Mesendoderm (in vitro differentiated cells): ENCODE results near the gene ARMC9.

Source experiments
- DNase-seq: peaks from one replicate; pipeline ENCODE4 v3.0.0; 2013
- H2AK5ac ChIP-seq: 2 replicates; pipeline ENCODE4 v1.6.1; 2013; ENCODE audit warnings: low read length, inconsistent platforms
- H2BK120ac ChIP-seq: 2 replicates; pipeline ENCODE4 v1.6.1; 2013; ENCODE audit warnings: low read depth, mild to moderate bottlenecking, low read length, moderate library complexity, mixed read lengths
- H2BK15ac ChIP-seq: replicated peaks from 2 replicates; pipeline ENCODE4 v1.6.1; 2013; ENCODE audit warnings: low read depth, mild to moderate bottlenecking, moderate library complexity
- H2BK5ac ChIP-seq: 2 replicates; pipeline ENCODE4 v1.6.1; 2013; ENCODE audit warnings: low read length, inconsistent platforms
- H3K18ac ChIP-seq: 2 replicates; pipeline ENCODE4 v1.6.1; 2013; ENCODE audit warnings: mild to moderate bottlenecking, low read length, mixed read lengths
- H3K23ac ChIP-seq: one replicate; pipeline ENCODE4 v1.6.1; 2013; ENCODE audit warnings: low read length
- H3K27ac ChIP-seq: 2 replicates; pipeline ENCODE4 v1.5.1; 2013; ENCODE audit warnings: low read depth, mild to moderate bottlenecking, inconsistent platforms, low read length, moderate library complexity
- H3K27me3 ChIP-seq: 2 replicates; pipeline ENCODE4 v1.6.1; 2013; ENCODE audit warnings: low read length, control low read depth, mild to moderate bottlenecking, inconsistent platforms; ENCODE audit not compliant: insufficient read depth, poor library complexity
- H3K36me3 ChIP-seq: 2 replicates; pipeline ENCODE4 v1.6.1; 2013; ENCODE audit warnings: low read length, inconsistent platforms; ENCODE audit not compliant: control insufficient read depth, insufficient read depth
- H3K4ac ChIP-seq: one replicate; pipeline ENCODE4 v1.6.1; 2013; ENCODE audit warnings: low read depth, mild to moderate bottlenecking, low read length, moderate library complexity
- H3K4me1 ChIP-seq: 2 replicates; pipeline ENCODE4 v1.6.1; 2013; ENCODE audit warnings: low read depth, low read length, inconsistent platforms; ENCODE audit not compliant: control insufficient read depth
- H3K4me2 ChIP-seq: 2 replicates; pipeline ENCODE4 v1.6.1; 2013; ENCODE audit warnings: low read length
- H3K4me3 ChIP-seq: 2 replicates; pipeline ENCODE4 v1.5.1; 2013; ENCODE audit warnings: mild to moderate bottlenecking, low read length
- H3K56ac ChIP-seq: one replicate; pipeline ENCODE4 v1.6.1; 2013; ENCODE audit warnings: low read length
- H3K79me1 ChIP-seq: 2 replicates; pipeline ENCODE4 v1.6.1; 2013; ENCODE audit warnings: low read length, inconsistent platforms
- H3K79me2 ChIP-seq: 2 replicates; pipeline ENCODE4 v1.6.1; 2013; ENCODE audit warnings: mild to moderate bottlenecking, low read length; ENCODE audit not compliant: control insufficient read depth, insufficient read depth
- H3K9ac ChIP-seq: 2 replicates; pipeline ENCODE4 v1.6.1; 2013; ENCODE audit warnings: low read length, inconsistent platforms
- H4K5ac ChIP-seq: one replicate; pipeline ENCODE4 v1.6.1; 2013; ENCODE audit warnings: low read length
- H4K8ac ChIP-seq: one replicate; pipeline ENCODE4 v1.6.1; 2013; ENCODE audit warnings: low read depth, mild to moderate bottlenecking, control low read depth, low read length, moderate library complexity
- WGBS: extraction: QIAGEN DNeasy Blood & Tissue Kit; methylation state at CpG from one replicate; pipeline ENCODE4 v1.1.7; 2013; ENCODE audit warnings: low lambda C conversion rate, missing lambda C conversion rate; ENCODE audit not compliant: insufficient coverage; ENCODE audit errors: extremely low coverage; 5-methylcytosine and 5-hydroxymethylcytosine counted together

Gene ARMC9

DNA sequence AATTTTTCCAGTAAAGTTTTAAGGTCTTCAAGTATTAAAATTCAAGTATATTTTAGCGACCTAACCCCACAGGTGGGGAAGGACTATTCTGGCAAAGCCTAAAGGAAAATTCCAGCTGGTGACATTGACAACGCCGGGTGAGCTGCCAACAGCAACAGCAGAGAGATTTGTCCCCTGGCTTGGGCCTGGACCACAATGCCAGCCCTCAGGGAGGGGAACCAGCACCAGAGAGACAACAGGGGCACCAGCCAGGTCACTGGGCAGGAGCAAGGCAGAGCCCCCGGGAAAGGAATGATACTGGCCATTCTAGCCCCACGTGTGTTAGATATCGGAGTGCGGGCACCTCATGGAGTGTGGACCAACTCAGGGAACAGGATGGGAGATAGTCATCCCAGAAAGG lies 95.7 kb downstream of the ARMC9 start:
- H4K5ac ChIP-seq = no peak overlapping the region
- H3K18ac ChIP-seq = no peak overlapping the region
- no peak overlapping the region for H2BK15ac ChIP-seq
- no peaks in the 10 kb centered on the region for H3K79me1 ChIP-seq
- H2BK5ac ChIP-seq = no peak overlapping the region
- WGBS = no CpG with 5 or more reads among the region's 7 CpGs
- no peak overlapping the region for H3K4ac ChIP-seq
- H3K9ac ChIP-seq = no peak overlapping the region
- no peak overlapping the region for H4K8ac ChIP-seq
- H2BK120ac ChIP-seq = no peak overlapping the region
- no peak for DNase-seq
- no peaks in the 10 kb centered on the region for H3K27me3 ChIP-seq
- peaks cover 3% of the 10 kb centered on the region for H3K4me1 ChIP-seq
- no peak overlapping the region for H3K23ac ChIP-seq
- no peak overlapping the region for H2AK5ac ChIP-seq
- no peak overlapping the region for H3K56ac ChIP-seq
- no peaks in the 10 kb centered on the region for H3K79me2 ChIP-seq
- no peak overlapping the region for H3K27ac ChIP-seq
- no peak overlapping the region for H3K4me3 ChIP-seq
- peaks cover 3% of the 10 kb centered on the region for H3K36me3 ChIP-seq
- H3K4me2 ChIP-seq = no peak overlapping the region

DNA sequence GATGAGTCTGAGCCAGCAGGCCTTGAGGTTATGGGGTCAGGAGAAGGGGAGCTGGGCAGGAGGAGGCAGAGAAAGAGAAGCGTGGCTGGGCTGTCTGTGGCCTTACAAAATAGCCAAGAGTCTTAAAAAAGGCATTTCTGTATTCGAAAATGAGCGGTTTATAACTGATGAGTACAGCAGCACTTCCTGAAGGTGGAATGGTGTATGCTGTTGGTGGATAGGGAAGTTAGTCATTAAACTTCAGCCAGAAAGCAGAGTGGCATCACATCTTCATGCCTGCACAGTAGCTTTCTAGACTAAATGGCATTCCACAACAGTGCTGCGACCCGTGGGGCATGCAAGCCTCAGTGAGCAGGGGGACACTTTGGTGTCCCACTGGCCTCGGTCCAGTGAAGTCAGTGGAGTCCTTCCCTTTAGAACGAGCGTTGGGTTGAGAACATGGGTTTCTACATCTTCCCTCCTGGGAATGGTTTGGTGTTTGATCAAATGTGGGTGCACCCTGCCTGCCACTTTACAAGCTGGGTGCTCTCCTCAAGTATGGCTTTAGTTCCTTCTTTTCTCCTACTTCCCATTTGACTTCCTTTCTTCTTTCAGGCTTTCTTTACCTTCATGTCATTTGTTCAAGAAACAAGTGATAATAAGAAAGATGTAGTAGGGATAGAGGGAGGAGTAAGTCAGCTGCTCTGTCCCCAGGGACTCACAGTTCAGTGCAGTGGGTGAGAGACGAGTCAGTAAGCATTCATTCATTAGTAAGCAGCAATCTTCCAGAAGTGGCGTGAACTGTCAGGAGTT lies 96.3 kb downstream of the ARMC9 start:
- no peak overlapping the region for H3K23ac ChIP-seq
- H3K27ac ChIP-seq = no peak overlapping the region
- H3K4me3 ChIP-seq = no peak overlapping the region
- no peak overlapping the region for H2BK5ac ChIP-seq
- H3K4ac ChIP-seq = no peak overlapping the region
- no peak overlapping the region for H4K8ac ChIP-seq
- no CpG with 5 or more reads among the region's 10 CpGs for WGBS
- no peak overlapping the region for H2BK120ac ChIP-seq
- peaks cover 3% of the 10 kb centered on the region for H3K4me1 ChIP-seq
- H3K27me3 ChIP-seq = no peaks in the 10 kb centered on the region
- peaks cover under 1% of the 10 kb centered on the region for H3K36me3 ChIP-seq
- H2BK15ac ChIP-seq = no peak overlapping the region
- H3K9ac ChIP-seq = no peak overlapping the region
- H3K18ac ChIP-seq = no peak overlapping the region
- no peak overlapping the region for H4K5ac ChIP-seq
- no peak overlapping the region for H3K56ac ChIP-seq
- no peak overlapping the region for H2AK5ac ChIP-seq
- no peaks in the 10 kb centered on the region for H3K79me1 ChIP-seq
- H3K79me2 ChIP-seq = no peaks in the 10 kb centered on the region
- peak; percentile 18 for DNase-seq
- no peak overlapping the region for H3K4me2 ChIP-seq

DNA sequence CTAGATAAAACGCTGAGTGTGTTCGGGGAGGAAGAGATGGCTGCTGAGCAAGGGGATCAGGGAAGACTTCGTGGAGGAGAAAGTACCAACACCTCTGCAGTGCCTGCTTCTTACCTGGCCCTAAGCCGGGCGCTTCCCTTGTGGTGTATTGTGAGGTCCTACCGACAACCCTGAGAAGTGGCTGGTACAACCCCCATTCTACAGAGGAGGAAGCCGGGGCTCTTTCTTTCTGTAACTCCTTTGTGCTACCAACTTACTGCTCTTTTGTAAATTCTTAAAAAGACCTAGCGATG lies 96.9 kb downstream of the ARMC9 start:
- Histone ChIP-seq H3K79me1 (no peaks in the 10 kb centered on the region), H2AK5ac (no peak overlapping the region), H3K36me3 (no peaks in the 10 kb centered on the region), H3K4me1 (peaks cover 3% of the 10 kb centered on the region), H4K5ac (no peak overlapping the region), H2BK5ac (no peak overlapping the region), H3K27ac (no peak overlapping the region), H3K4ac (no peak overlapping the region), H3K4me2 (no peak overlapping the region), H3K27me3 (no peaks in the 10 kb centered on the region), H3K4me3 (no peak overlapping the region), H2BK15ac (no peak overlapping the region), H3K18ac (no peak overlapping the region), H3K23ac (no peak overlapping the region), H3K79me2 (no peaks in the 10 kb centered on the region), H3K9ac (no peak overlapping the region), H2BK120ac (no peak overlapping the region), H3K56ac (no peak overlapping the region), H4K8ac (no peak overlapping the region)
- no peak for DNase-seq
- WGBS = no CpG with 5 or more reads among the region's 8 CpGs

DNA sequence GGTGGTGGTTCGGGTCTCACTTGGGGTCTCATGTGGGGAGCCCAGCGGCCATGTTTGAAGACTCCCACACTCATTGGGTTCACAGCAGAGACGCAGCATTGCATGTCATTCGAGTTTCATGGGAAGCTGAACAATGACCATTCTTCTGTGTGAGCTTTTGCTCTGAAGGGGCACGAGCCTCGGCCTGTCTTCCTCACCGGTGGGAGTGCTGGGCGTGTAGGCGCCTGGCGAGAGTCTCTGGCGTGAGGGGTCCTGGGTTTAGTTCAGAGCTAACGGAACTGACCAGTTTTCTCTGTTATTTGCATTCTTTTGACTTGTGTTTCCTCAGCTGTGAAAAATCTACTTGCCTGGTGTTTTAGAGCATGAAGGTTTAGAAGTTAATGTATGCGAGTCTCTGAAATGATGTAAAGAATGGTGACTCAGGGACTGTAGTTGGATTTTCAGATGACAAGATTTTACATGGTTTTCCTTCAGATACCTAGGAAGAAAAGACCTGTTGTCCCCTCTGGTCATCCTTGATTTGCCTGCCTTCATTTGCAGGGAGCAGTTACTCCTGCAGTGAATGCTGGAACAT lies 98.1 kb downstream of the ARMC9 start:
- Histone ChIP-seq H3K27me3 (no peaks in the 10 kb centered on the region), H2AK5ac (no peak overlapping the region), H3K4me1 (peaks cover 3% of the 10 kb centered on the region), H3K18ac (no peak overlapping the region), H2BK15ac (no peak overlapping the region), H3K4me3 (no peak overlapping the region), H3K79me1 (no peaks in the 10 kb centered on the region), H4K8ac (no peak overlapping the region), H2BK5ac (no peak overlapping the region), H2BK120ac (no peak overlapping the region), H3K4me2 (no peak overlapping the region), H3K27ac (peak overlapping the region; percentile 1), H3K4ac (no peak overlapping the region), H3K23ac (no peak overlapping the region), H3K9ac (no peak overlapping the region), H3K36me3 (no peaks in the 10 kb centered on the region), H3K79me2 (no peaks in the 10 kb centered on the region), H4K5ac (no peak overlapping the region), H3K56ac (no peak overlapping the region)
- WGBS = no CpG with 5 or more reads among the region's 13 CpGs
- peak; percentile 13 for DNase-seq

- H3K79me2 ChIP-seq = no peaks in the 10 kb centered on the region
- no peaks in the 10 kb centered on the region for H3K27me3 ChIP-seq
- no peaks in the 10 kb centered on the region for H3K79me1 ChIP-seq
- H2BK5ac ChIP-seq = no peak overlapping the region
- H3K4ac ChIP-seq = no peak overlapping the region
- peak overlapping the region; percentile 44 for H3K56ac ChIP-seq
- H3K27ac ChIP-seq = no peak overlapping the region
- WGBS = no CpG with 5 or more reads among the region's 12 CpGs
- no peak overlapping the region for H3K4me2 ChIP-seq
- peaks cover 3% of the 10 kb centered on the region for H3K4me1 ChIP-seq
- H3K9ac ChIP-seq = no peak overlapping the region
- H2BK120ac ChIP-seq = no peak overlapping the region
- no peak overlapping the region for H3K23ac ChIP-seq
- H2AK5ac ChIP-seq = no peak overlapping the region
- H3K18ac ChIP-seq = no peak overlapping the region
- peak; percentile 85 for DNase-seq
- H3K4me3 ChIP-seq = no peak overlapping the region
- no peak overlapping the region for H4K5ac ChIP-seq
- H3K36me3 ChIP-seq = no peaks in the 10 kb centered on the region
- H2BK15ac ChIP-seq = no peak overlapping the region
- H4K8ac ChIP-seq = no peak overlapping the region
Observed at GRCh38 chr2:231297108-231297908, 98.9 kb downstream of the ARMC9 start.
